ENCODE results near the gene GABARAP.

DNA sequence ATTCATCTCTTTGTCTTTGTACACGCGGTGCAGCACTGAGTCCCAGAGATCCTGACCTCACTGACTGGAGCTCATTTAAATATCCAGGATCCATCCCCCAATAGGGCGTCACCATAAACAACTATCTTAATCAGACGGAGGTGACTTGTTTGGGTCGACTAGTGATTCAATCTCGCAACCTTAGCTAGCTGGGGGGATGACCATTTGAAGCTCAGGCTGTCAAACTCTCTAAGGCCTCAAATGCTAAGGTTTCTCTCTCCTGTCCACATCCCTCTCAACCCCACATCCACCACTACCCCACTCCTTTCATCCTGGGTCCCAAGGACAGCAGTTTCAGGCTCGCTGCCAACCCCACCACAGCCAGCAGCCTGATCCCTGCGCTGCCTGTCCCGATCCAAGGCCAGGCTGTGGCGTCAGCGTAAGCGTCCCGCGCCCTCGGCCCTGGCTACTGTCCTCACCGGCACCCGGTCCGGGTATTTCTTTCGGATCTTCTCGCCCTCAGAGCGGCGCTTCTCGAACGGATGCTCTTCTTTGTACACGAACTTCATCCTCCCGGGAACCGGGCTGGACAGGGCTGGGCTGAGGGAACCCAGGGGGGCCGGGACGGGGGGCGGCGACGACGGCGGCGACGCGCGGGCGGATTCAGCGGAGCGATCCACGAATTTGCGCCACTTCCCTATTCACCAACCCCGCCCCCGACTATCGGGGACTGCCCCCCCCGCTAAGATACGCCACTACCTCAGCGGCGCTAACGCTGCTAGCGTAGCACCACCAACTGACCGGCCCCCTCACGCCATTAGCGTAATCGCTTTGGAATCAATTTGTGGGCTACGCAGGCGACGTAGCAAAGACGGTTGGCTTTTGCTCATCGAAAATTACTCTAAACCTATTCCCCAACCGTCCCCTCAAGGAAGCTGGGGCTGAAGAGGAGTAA lies at the start of gene GABARAP:
- TF ChIP-seq, protein P1, sequence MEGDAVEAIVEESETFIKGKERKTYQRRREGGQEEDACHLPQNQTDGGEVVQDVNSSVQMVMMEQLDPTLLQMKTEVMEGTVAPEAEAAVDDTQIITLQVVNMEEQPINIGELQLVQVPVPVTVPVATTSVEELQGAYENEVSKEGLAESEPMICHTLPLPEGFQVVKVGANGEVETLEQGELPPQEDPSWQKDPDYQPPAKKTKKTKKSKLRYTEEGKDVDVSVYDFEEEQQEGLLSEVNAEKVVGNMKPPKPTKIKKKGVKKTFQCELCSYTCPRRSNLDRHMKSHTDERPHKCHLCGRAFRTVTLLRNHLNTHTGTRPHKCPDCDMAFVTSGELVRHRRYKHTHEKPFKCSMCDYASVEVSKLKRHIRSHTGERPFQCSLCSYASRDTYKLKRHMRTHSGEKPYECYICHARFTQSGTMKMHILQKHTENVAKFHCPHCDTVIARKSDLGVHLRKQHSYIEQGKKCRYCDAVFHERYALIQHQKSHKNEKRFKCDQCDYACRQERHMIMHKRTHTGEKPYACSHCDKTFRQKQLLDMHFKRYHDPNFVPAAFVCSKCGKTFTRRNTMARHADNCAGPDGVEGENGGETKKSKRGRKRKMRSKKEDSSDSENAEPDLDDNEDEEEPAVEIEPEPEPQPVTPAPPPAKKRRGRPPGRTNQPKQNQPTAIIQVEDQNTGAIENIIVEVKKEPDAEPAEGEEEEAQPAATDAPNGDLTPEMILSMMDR (IDR thresholded peaks at IDR 0.05) = no peak
- TF ChIP-seq POLR2A (IDR thresholded peaks at IDR 0.05) = peak; percentile 54
